NCI-H446 treated with DMSO at 0.1 percent for 48 hours (cell line): Measurements from ENCODE around the gene NTMT1.

ENCODE experiments used
- DNase-seq: peaks from one replicate; lab custom pipeline; 2025; lab: John Stamatoyannopoulos, UW

NTMT1 gene

GRCh38 chr9:129637102-129637501 is 11.1 kb downstream of the NTMT1 start:
- DNase-seq, result no peak

GRCh38 chr9:129637673-129638439 is 11.9 kb downstream of the NTMT1 start:
- no peak for DNase-seq

- no peak for DNase-seq
Measured at GRCh38 chr9:129639034-129639630, 13.2 kb downstream of the NTMT1 start.

GRCh38 chr9:129639756-129640085 is 13.8 kb downstream of the NTMT1 start:
- no peak for DNase-seq

- no peak for DNase-seq
Measured at GRCh38 chr9:129640086-129640870, 14.3 kb downstream of the NTMT1 start.

- no peak for DNase-seq
Measured at GRCh38 chr9:129640871-129641749, 15.1 kb downstream of the NTMT1 start.

- peak; percentile 62 for DNase-seq
Measured at GRCh38 chr9:129641750-129642585, 16.0 kb downstream of the NTMT1 start, which contains the start of gene ASB6. Gene ASB6 (minus strand): TSS chr9:129642151. CDS start chr9:129641999, 152 bp downstream.

GRCh38 chr9:129643706-129644105 is 17.7 kb downstream of the NTMT1 start:
- no peak for DNase-seq

GRCh38 chr9:129644365-129644764 is 18.4 kb downstream of the NTMT1 start:
- no peak for DNase-seq

- no peak for DNase-seq
Measured at GRCh38 chr9:129644902-129645301, 18.9 kb downstream of the NTMT1 start.

- no peak for DNase-seq
Measured at GRCh38 chr9:129646252-129646651, 20.3 kb downstream of the NTMT1 start.

GRCh38 chr9:129646654-129647053 is 20.7 kb downstream of the NTMT1 start:
- DNase-seq, result no peak

GRCh38 chr9:129647635-129648034 is 21.7 kb downstream of the NTMT1 start:
- no peak for DNase-seq

GRCh38 chr9:129648092-129648763 is 22.3 kb downstream of the NTMT1 start:
- no peak for DNase-seq

GRCh38 chr9:129648764-129649115 is 22.8 kb downstream of the NTMT1 start:
- no peak for DNase-seq

- no peak for DNase-seq
Measured at GRCh38 chr9:129649726-129650679, 24.0 kb downstream of the NTMT1 start.

- no peak for DNase-seq
Measured at GRCh38 chr9:129650680-129651235, 24.8 kb downstream of the NTMT1 start.

GRCh38 chr9:129653823-129654553 is 28.0 kb downstream of the NTMT1 start:
- no peak for DNase-seq
